ENCODE results near the gene FOXP4. TPM values are rescaled to one million over a fixed set of nuclear protein-coding genes. Genes with fewer than 3 reads are reported as not detected.

The FOXP4 gene
- total and polyA plus RNA-seq, 8 donors: 7.9 to 70.4 (median 30.7) TPM

- Histone ChIP-seq H3K27me3 (no peaks in the 10 kb centered on the region), H3K4me3 (no peak overlapping the region), H3K36me3 (peaks cover 35 to 97% (median 95%) of the 10 kb centered on the region in 4 donors), H3K9me3 (no peaks in the 10 kb centered on the region), H3K4me1 (peaks cover 8 to 32% (median 24%) of the 10 kb centered on the region in 4 donors), H3K27ac (no peak overlapping the region)
- no peak for DNase-seq
- intact Hi-C loops (cut with DNase I; ENCODE audit: low total_unique reads): no loop called here
- no peak for TF ChIP-seq EP300 (IDR thresholded peaks at IDR 0.05)
- TF ChIP-seq POLR2A (IDR thresholded peaks at IDR 0.05): no peak
- TF ChIP-seq, protein P1, sequence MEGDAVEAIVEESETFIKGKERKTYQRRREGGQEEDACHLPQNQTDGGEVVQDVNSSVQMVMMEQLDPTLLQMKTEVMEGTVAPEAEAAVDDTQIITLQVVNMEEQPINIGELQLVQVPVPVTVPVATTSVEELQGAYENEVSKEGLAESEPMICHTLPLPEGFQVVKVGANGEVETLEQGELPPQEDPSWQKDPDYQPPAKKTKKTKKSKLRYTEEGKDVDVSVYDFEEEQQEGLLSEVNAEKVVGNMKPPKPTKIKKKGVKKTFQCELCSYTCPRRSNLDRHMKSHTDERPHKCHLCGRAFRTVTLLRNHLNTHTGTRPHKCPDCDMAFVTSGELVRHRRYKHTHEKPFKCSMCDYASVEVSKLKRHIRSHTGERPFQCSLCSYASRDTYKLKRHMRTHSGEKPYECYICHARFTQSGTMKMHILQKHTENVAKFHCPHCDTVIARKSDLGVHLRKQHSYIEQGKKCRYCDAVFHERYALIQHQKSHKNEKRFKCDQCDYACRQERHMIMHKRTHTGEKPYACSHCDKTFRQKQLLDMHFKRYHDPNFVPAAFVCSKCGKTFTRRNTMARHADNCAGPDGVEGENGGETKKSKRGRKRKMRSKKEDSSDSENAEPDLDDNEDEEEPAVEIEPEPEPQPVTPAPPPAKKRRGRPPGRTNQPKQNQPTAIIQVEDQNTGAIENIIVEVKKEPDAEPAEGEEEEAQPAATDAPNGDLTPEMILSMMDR (IDR thresholded peaks at IDR 0.05): no peak
- TF ChIP-seq POLR2AphosphoS5 (IDR thresholded peaks at IDR 0.05): no peak
- WGBS, 5 donors: 80 to 88% (median 85%) methylated on average over 4 of the region's 4 CpGs
These were observed 43.0 kb downstream of the FOXP4 start for GRCh38 chr6:41589223-41589622.

DNA sequence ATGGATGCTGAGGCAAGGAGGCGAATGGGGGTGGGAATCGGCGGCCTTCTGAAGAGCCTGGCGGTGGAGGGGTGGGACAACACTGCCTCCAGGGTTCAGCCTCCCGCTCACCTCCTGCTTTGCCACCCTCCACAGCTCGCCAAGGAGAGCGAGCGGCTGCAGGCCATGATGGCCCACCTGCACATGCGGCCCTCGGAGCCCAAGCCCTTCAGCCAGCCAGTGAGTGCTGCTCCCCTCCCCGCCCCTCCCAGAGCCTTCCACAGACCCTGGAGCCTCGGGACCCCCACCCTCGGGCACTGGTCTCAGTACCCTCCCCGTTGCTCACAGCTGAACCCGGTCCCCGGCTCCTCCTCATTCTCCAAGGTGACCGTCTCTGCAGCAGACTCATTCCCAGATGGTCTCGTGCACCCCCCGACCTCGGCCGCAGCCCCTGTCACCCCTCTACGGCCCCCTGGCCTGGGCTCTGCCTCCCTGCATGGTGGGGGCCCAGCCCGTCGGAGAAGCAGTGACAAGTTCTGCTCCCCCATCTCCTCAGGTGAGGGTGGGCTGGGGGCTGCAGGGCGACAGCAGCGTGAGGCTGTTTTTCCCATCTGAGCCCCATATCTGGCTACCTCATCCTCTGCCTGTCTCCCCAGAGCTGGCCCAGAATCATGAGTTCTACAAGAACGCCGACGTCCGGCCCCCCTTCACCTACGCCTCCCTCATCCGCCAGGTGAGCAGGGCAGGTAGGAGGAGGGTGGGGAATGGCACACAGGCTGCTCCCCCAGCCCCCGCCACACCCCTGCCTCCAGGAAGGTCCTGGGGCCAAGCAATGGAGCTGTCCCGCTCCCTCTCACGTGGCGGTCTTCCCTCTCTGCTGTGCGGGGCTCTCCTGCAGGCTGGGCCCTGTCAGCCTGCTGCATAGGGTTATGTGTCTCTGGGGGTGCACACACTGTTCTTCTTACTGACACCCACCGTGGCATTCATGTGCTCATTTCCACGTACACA lies 43.7 kb downstream of the FOXP4 start:
- Histone ChIP-seq H3K27me3 (no peaks in the 10 kb centered on the region), H3K36me3 (peaks cover 34 to 97% (median 95%) of the 10 kb centered on the region in 4 donors), H3K27ac (no peak overlapping the region), H3K4me3 (no peak overlapping the region), H3K9me3 (no peaks in the 10 kb centered on the region), H3K4me1 (peaks cover under 1 to 25% (median 17%) of the 10 kb centered on the region in 4 donors)
- no peak for TF ChIP-seq POLR2A (IDR thresholded peaks at IDR 0.05)
- no peak for TF ChIP-seq EP300 (IDR thresholded peaks at IDR 0.05)
- no peak for TF ChIP-seq POLR2AphosphoS5 (IDR thresholded peaks at IDR 0.05)
- TF ChIP-seq, protein P1 (IDR thresholded peaks at IDR 0.05): no peak
- WGBS, 5 donors: 80 to 89% (median 84%) methylated on average over 27 to 39 of the region's 39 CpGs
- no peak for DNase-seq
- intact Hi-C loops (cut with DNase I; ENCODE audit: low total_unique reads): loop anchor here (5.0 kb wide), 2 partner anchors 128 to 218 kb away; no protein-coding TSS in a partner anchor

DNA sequence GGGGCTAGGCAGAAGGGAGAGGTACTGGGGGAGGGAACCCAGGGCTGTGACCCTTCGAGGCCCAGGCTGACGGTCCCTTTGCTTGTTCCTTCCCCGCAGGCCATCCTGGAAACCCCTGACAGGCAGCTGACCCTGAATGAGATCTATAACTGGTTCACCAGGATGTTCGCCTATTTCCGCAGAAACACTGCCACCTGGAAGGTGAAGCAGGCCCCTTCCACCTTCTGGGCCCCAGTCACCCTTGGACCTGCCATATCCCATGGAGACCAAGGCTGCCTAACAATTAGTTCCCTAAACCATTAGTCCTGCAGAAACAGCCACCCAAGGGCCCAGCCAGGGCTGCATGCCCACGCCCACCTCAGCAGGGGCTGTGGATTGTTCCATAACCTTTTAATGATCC lies 44.9 kb downstream of the FOXP4 start:
- Histone ChIP-seq H3K27me3 (no peaks in the 10 kb centered on the region), H3K4me1 (peaks cover 0 to 13% (median 8%) of the 10 kb centered on the region in 4 donors), H3K9me3 (no peaks in the 10 kb centered on the region), H3K4me3 (no peak overlapping the region), H3K27ac (no peak overlapping the region), H3K36me3 (peaks cover 36 to 97% (median 95%) of the 10 kb centered on the region in 4 donors)
- intact Hi-C loops (cut with DNase I; ENCODE audit: low total_unique reads): loop anchor here (5.0 kb wide), 2 partner anchors 129 to 219 kb away; no protein-coding TSS in a partner anchor
- TF ChIP-seq POLR2AphosphoS5 (IDR thresholded peaks at IDR 0.05): no peak
- TF ChIP-seq EP300 (IDR thresholded peaks at IDR 0.05): no peak
- TF ChIP-seq, protein P1 (IDR thresholded peaks at IDR 0.05): no peak
- TF ChIP-seq POLR2A (IDR thresholded peaks at IDR 0.05): no peak
- DNase-seq: peak in 1 of 2 donors; percentile 49
- WGBS, 5 donors: 67 to 85% (median 71%) methylated on average over 4 to 6 of the region's 6 CpGs

GRCh38 chr6:41591859-41592502 lies 45.8 kb downstream of the FOXP4 start:
- H3K4me1 ChIP-seq: peaks cover 0 to 6% (median 2%) of the 10 kb centered on the region in 4 donors
- DNase-seq: peak; percentile 83 to 89
- TF ChIP-seq POLR2AphosphoS5 (IDR thresholded peaks at IDR 0.05): peak in 1 of 3 donors; percentile 24
- TF ChIP-seq EP300 (IDR thresholded peaks at IDR 0.05): no peak
- no peak for TF ChIP-seq POLR2A (IDR thresholded peaks at IDR 0.05)
- TF ChIP-seq, protein P1 (IDR thresholded peaks at IDR 0.05): peak in 5 of 7 experiments; percentile 90 to 96 (median 94)
- no peak overlapping the region for H3K27ac ChIP-seq
- intact Hi-C loops (cut with DNase I; ENCODE audit: low total_unique reads): loop anchor here (5.0 kb wide), 2 partner anchors 130 to 220 kb away; no protein-coding TSS in a partner anchor
- H3K4me3 ChIP-seq: no peak overlapping the region
- H3K27me3 ChIP-seq: no peaks in the 10 kb centered on the region
- 2 to 8% (median 3%) methylated on average over 7 of the region's 7 CpGs for WGBS, 5 donors
- peaks cover 40 to 98% (median 96%) of the 10 kb centered on the region in 4 donors for H3K36me3 ChIP-seq
- H3K9me3 ChIP-seq: no peaks in the 10 kb centered on the region
